Caco-2 (cell line): Measurements from ENCODE around the gene TMEM258. TPM values are rescaled to one million over a fixed set of nuclear protein-coding genes. Genes with fewer than 3 reads are reported as not detected.

Source experiments
- BruUV-seq: library from RNA; stranded (reverse); fragments of 400-500 nt; replicated peaks from 2 replicates; lab custom pipeline; 2021; lab: Mats Ljungman, UMichigan
- CTCF ChIA-PET: fragments of 300-600 bp; sonication (Branson Sonifier 250); formaldehyde crosslinking; loops from one replicate; lab custom pipeline; 2022; ENCODE audit warnings: antibody characterized with exemption; lab: Charles Lee
- POLR2A ChIA-PET: fragments of 300-600 bp; sonication (Branson Sonifier 250); formaldehyde crosslinking; loops from one replicate; lab custom pipeline; 2022; ENCODE audit warnings: antibody characterized with exemption; lab: Charles Lee
- DNase-seq, 2 experiments: peaks; one replicate each; pipeline versions ENCODE4 v3.0.0 to v3.0.0-alpha.2; 2020 to 2022
- H3K27me3 ChIP-seq: replicated peaks from 2 replicates; pipeline ENCODE4 v1.6.0; 2011; ENCODE audit warnings: low read length; ENCODE audit not compliant: control insufficient read depth, insufficient read depth
- H3K36me3 ChIP-seq: 2 replicates; pipeline ENCODE4 v1.5.1; 2011; ENCODE audit warnings: low read length; ENCODE audit not compliant: control insufficient read depth, insufficient read depth
- H3K4me1 ChIP-seq: fragments of 250-450 bp; sonication (Bioruptor Pico); 2 replicates; pipeline ENCODE4 v1.5.1; 2020; ENCODE audit warnings: mild to moderate bottlenecking
- H3K4me3 ChIP-seq: 2 replicates; pipeline ENCODE4 v1.5.1; 2011; ENCODE audit warnings: low read depth, mild to moderate bottlenecking, control low read depth, low read length
- H3K9me3 ChIP-seq: fragments of 250-450 bp; sonication (Bioruptor Pico); 2 replicates; pipeline ENCODE4 v1.5.1; 2020; ENCODE audit warnings: mild to moderate bottlenecking, moderate library complexity
- H3K27ac Mint-ChIP-seq: one replicate; pipeline ENCODE4 v1.8.0; 2022; ENCODE audit warnings: mixed read lengths; ENCODE audit not compliant: unreplicated experiment
- H3K27me3 Mint-ChIP-seq: one replicate; pipeline ENCODE4 v1.8.0; 2022; ENCODE audit warnings: mixed read lengths; ENCODE audit not compliant: insufficient read depth, unreplicated experiment
- H3K36me3 Mint-ChIP-seq: one replicate; pipeline ENCODE4 v1.8.0; 2022; ENCODE audit warnings: mild to moderate bottlenecking, mixed read lengths; ENCODE audit not compliant: insufficient read depth, unreplicated experiment
- H3K4me1 Mint-ChIP-seq: one replicate; pipeline ENCODE4 v1.8.0; 2022; ENCODE audit warnings: low read depth, mixed read lengths; ENCODE audit not compliant: unreplicated experiment
- H3K4me3 Mint-ChIP-seq: one replicate; pipeline ENCODE4 v1.8.0; 2022; ENCODE audit warnings: mild to moderate bottlenecking, moderate library complexity, mixed read lengths; ENCODE audit not compliant: unreplicated experiment
- H3K9me3 Mint-ChIP-seq: one replicate; pipeline ENCODE4 v1.8.0; 2022; ENCODE audit warnings: mixed read lengths; ENCODE audit not compliant: unreplicated experiment
- CTCF ChIP-seq, 2 experiments: fragments of 200-600 bp in 1 of 2; IDR thresholded peaks; 1 replicate in 1 of 2; 2 replicates in 1 of 2; pipeline versions ENCODE4 v1.5.1 to v1.8.0; 2011 to 2022; ENCODE audit warnings: antibody characterized with exemption in 1 of 2, control low read depth in 1 of 2, inconsistent platforms in 1 of 2, low read depth in 1 of 2, low read length in 1 of 2, mild to moderate bottlenecking in 1 of 2, moderate library complexity in 1 of 2; ENCODE audit not compliant: insufficient read depth in 1 of 2, severe bottlenecking in 1 of 2, unreplicated experiment in 1 of 2
- intact Hi-C: fragments of 100-400 bp; cut with micrococcal nuclease; formaldehyde crosslinking; loops from one replicate; pipeline ENCODE4 v1.10.0; 2022; ENCODE audit not compliant: unreplicated experiment
- total RNA-seq: library from RNA; stranded (reverse); gene quantifications from 2 replicates; pipeline ENCODE4 v1.2.3, GENCODE V29; 2022

The TMEM258 gene
- total RNA-seq, 1 experiment from 2014 or later: 197 TPM

GRCh38 chr11:61769169-61769920, 23.1 kb downstream of the TMEM258 start:
- peaks cover 59% of the 10 kb centered on the region for H3K4me1 ChIP-seq
- ChIA-PET CTCF (interaction anchor here (0.6 to 2.1 kb wide), 15 partner anchors 10 to 164 kb away, joined by 3 to 55 read pairs (median 5); partner anchors contain the start of genes FEN1, MYRF and TMEM258), POLR2A (interaction anchor here (0.6 to 1.0 kb wide), 7 partner anchors 10 to 115 kb away, joined by 3 to 9 read pairs (median 4); partner anchors contain the start of genes FEN1 and TMEM258)
- no peaks in the 10 kb centered on the region for H3K27me3 ChIP-seq
- Mint-ChIP-seq H3K4me3 (peak overlapping the region; percentile 63), H3K9me3 (no peaks in the 10 kb centered on the region), H3K4me1 (peaks cover 21% of the 10 kb centered on the region), H3K27ac (peak overlapping the region; percentile 87), H3K27me3 (no peaks in the 10 kb centered on the region), H3K36me3 (peaks cover 74% of the 10 kb centered on the region)
- BruUV-seq: no TSS peak
- peak overlapping the region; percentile 1; the same call in 1 of the 2 replicates for H3K4me3 ChIP-seq
- H3K9me3 ChIP-seq: no peaks in the 10 kb centered on the region
- H3K36me3 ChIP-seq: peaks cover 3% of the 10 kb centered on the region
- peak; percentile 91 to 92 for DNase-seq
- intact Hi-C loops: loop anchor here (1.0 kb wide), 1 partner anchor 13 kb away; no protein-coding TSS in a partner anchor
- peak; percentile 66 to 89 for TF ChIP-seq CTCF (IDR thresholded peaks at IDR 0.05; ENCODE audit: insufficient read depth in 1 of 2, low read depth in 1 of 2, low read length in 1 of 2, severe bottlenecking in 1 of 2, unreplicated experiment in 1 of 2)

- Mint-ChIP-seq H3K27ac (peak overlapping the region; percentile 87), H3K4me1 (peaks cover 21% of the 10 kb centered on the region), H3K27me3 (no peaks in the 10 kb centered on the region), H3K9me3 (no peaks in the 10 kb centered on the region), H3K4me3 (peak overlapping the region; percentile 46), H3K36me3 (peaks cover 75% of the 10 kb centered on the region)
- Histone ChIP-seq H3K4me1 (peaks cover 66% of the 10 kb centered on the region), H3K4me3 (no peak overlapping the region), H3K9me3 (no peaks in the 10 kb centered on the region), H3K27me3 (no peaks in the 10 kb centered on the region), H3K36me3 (peaks cover 4% of the 10 kb centered on the region)
- no peak for DNase-seq
- POLR2A ChIA-PET: no interaction called here
- BruUV-seq: no TSS peak
- TF ChIP-seq CTCF (IDR thresholded peaks at IDR 0.05; ENCODE audit: insufficient read depth in 1 of 2, low read depth in 1 of 2, low read length in 1 of 2, severe bottlenecking in 1 of 2, unreplicated experiment in 1 of 2): no peak
- CTCF ChIA-PET: interaction anchor here (0.5 to 2.1 kb wide), 4 partner anchors 12 to 21 kb away, joined by 3 to 34 read pairs (median 20); no protein-coding TSS in a partner anchor
- intact Hi-C loops: loop anchor here (1.0 kb wide), 1 partner anchor 12 kb away; no protein-coding TSS in a partner anchor
Observed at GRCh38 chr11:61768376-61769076, 23.9 kb downstream of the TMEM258 start.

DNA sequence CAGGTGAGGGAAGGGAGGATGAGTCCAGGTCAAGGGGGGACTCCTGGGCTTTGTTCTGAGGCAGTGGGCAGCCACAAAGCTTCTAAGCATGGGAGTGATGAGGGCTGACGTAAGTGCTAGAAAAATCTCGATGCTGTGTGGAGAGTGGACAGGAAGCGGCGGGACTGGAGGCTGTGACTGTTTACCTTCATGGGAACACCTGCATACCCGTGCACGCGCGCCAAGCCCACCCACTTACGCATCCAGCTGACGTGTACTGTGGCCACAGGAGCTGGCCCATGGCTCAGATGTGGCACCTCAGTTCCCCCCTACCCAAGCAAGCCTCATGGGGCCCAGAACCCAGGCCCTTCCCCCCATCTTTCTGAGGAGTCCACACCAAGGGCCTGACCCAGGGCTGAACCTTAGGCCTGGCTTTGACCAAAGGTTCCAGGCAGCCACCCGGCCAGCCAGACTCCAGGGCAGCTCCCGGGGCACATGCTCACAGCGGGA, 26.0 kb downstream of the TMEM258 start:
- H3K4me3 ChIP-seq: no peak overlapping the region
- no peak for TF ChIP-seq CTCF (IDR thresholded peaks at IDR 0.05; ENCODE audit: insufficient read depth in 1 of 2, low read depth in 1 of 2, low read length in 1 of 2, severe bottlenecking in 1 of 2, unreplicated experiment in 1 of 2)
- H3K36me3 Mint-ChIP-seq: peaks cover 61% of the 10 kb centered on the region
- H3K27me3 Mint-ChIP-seq: no peaks in the 10 kb centered on the region
- ChIA-PET CTCF (interaction anchor here (0.7 to 2.6 kb wide), 5 partner anchors 9 to 99 kb away, joined by 3 to 13 read pairs (median 4); no protein-coding TSS in a partner anchor), POLR2A (no interaction called here)
- H3K4me1 ChIP-seq: peaks cover 69% of the 10 kb centered on the region
- peaks cover 14% of the 10 kb centered on the region for H3K4me1 Mint-ChIP-seq
- peaks cover 4% of the 10 kb centered on the region for H3K36me3 ChIP-seq
- intact Hi-C loops: no loop called here
- no peak overlapping the region for H3K4me3 Mint-ChIP-seq
- no peak for DNase-seq
- H3K27me3 ChIP-seq: no peaks in the 10 kb centered on the region
- no peaks in the 10 kb centered on the region for H3K9me3 Mint-ChIP-seq
- H3K9me3 ChIP-seq: no peaks in the 10 kb centered on the region
- peak overlapping the region; percentile 87 for H3K27ac Mint-ChIP-seq
- no TSS peak for BruUV-seq
